Measurements from ENCODE around the gene SCGB1D2. TPM values are rescaled to one million over a fixed set of nuclear protein-coding genes. Genes with fewer than 3 reads are reported as not detected.

Gene SCGB1D2
- total and polyA plus RNA-seq, 9 of the 15 experiments (the other 6 are each of a cell fraction or from before 2014, with no cell fraction given) = not detected

DNA sequence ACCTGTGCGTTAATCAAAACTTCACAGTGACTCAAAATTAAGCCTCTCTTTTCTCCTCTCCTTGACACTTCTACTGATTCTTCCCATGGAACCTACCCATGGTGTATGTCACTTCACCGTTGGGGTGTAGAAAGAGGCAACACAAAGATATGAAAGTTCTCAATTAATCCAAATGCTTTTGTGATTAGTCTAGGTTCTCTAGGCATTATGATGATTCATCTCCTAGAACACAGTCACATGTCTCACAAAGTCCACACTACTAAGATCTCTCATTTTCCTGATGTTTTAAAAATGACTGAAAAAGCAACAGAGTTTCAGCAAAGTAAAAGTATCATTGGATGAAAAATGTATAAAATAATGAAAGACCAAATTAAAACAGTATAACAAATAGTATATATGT lies 14.2 kb downstream of the SCGB1D2 start:
- Histone ChIP-seq H3K4me1 (replicated peaks in 1 of 2; ENCODE audit: control insufficient read depth in 2 of 2, insufficient read depth in 2 of 2, low read length in 2 of 2) (no peaks in the 10 kb centered on the region), H3K9me3 (replicated peaks; ENCODE audit: control insufficient read depth, insufficient read depth, low read depth, low read length) (no peaks in the 10 kb centered on the region), H3K9ac (ENCODE audit: insufficient read depth in 1 of 2, low read depth in 2 of 2, low read length in 2 of 2) (no peak overlapping the region), H4K20me1 (replicated peaks; ENCODE audit: control insufficient read depth, insufficient read depth, low read length) (no peaks in the 10 kb centered on the region), H2AFZ (ENCODE audit: low read depth, low read length) (no peak overlapping the region), H3K27me3 (ENCODE audit: control insufficient read depth in 2 of 2, insufficient read depth in 2 of 2, low read length in 2 of 2) (no peaks in the 10 kb centered on the region; a peak in 1 of 5 replicates), H3K27ac (ENCODE audit: extremely low read depth, low read depth, low read length) (no peak overlapping the region), H3K4me3 (no peak overlapping the region), H3K36me3 (ENCODE audit: control insufficient read depth, insufficient read depth, low read length) (no peaks in the 10 kb centered on the region), H3K79me2 (ENCODE audit: control insufficient read depth, insufficient read depth, low read length) (no peaks in the 10 kb centered on the region), H3K9me1 (ENCODE audit: control insufficient read depth, insufficient read depth, low read length) (no peaks in the 10 kb centered on the region), H3K4me2 (ENCODE audit: insufficient read depth, low read length) (no peak overlapping the region)
- intact Hi-C loops (cut with micrococcal nuclease) (no loop called here), in situ Hi-C loops (cut with MboI) (no loop called here)
- no peak for DNase-seq (ENCODE audit: extremely low read depth in 1 of 4, low spot score in 3 of 4)
- ATAC-seq = no peak
- TF ChIP-seq, protein P1, sequence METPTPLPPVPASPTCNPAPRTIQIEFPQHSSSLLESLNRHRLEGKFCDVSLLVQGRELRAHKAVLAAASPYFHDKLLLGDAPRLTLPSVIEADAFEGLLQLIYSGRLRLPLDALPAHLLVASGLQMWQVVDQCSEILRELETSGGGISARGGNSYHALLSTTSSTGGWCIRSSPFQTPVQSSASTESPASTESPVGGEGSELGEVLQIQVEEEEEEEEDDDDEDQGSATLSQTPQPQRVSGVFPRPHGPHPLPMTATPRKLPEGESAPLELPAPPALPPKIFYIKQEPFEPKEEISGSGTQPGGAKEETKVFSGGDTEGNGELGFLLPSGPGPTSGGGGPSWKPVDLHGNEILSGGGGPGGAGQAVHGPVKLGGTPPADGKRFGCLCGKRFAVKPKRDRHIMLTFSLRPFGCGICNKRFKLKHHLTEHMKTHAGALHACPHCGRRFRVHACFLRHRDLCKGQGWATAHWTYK (CRISPR knock-in tag; IDR thresholded peaks at IDR 0.05) = no peak
- TF ChIP-seq, protein P2, sequence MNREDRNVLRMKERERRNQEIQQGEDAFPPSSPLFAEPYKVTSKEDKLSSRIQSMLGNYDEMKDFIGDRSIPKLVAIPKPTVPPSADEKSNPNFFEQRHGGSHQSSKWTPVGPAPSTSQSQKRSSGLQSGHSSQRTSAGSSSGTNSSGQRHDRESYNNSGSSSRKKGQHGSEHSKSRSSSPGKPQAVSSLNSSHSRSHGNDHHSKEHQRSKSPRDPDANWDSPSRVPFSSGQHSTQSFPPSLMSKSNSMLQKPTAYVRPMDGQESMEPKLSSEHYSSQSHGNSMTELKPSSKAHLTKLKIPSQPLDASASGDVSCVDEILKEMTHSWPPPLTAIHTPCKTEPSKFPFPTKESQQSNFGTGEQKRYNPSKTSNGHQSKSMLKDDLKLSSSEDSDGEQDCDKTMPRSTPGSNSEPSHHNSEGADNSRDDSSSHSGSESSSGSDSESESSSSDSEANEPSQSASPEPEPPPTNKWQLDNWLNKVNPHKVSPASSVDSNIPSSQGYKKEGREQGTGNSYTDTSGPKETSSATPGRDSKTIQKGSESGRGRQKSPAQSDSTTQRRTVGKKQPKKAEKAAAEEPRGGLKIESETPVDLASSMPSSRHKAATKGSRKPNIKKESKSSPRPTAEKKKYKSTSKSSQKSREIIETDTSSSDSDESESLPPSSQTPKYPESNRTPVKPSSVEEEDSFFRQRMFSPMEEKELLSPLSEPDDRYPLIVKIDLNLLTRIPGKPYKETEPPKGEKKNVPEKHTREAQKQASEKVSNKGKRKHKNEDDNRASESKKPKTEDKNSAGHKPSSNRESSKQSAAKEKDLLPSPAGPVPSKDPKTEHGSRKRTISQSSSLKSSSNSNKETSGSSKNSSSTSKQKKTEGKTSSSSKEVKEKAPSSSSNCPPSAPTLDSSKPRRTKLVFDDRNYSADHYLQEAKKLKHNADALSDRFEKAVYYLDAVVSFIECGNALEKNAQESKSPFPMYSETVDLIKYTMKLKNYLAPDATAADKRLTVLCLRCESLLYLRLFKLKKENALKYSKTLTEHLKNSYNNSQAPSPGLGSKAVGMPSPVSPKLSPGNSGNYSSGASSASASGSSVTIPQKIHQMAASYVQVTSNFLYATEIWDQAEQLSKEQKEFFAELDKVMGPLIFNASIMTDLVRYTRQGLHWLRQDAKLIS (CRISPR knock-in tag; IDR thresholded peaks at IDR 0.05) = no peak
- BruUV-seq (replicated peaks) = no TSS peak
- POLR2A ChIA-PET = no interaction called here
- FAIRE-seq = no peak
- CTCF ChIA-PET (ENCODE audit: low intra/inter-chr PET ratio) = no interaction called here
- WGBS (ENCODE audit: insufficient coverage, low coverage, missing lambda C conversion rate) = 0% methylated on average over 2 of the region's 2 CpGs

Measured in K562 (cell line).